ENCODE measurements around the gene NOCT.

DNA sequence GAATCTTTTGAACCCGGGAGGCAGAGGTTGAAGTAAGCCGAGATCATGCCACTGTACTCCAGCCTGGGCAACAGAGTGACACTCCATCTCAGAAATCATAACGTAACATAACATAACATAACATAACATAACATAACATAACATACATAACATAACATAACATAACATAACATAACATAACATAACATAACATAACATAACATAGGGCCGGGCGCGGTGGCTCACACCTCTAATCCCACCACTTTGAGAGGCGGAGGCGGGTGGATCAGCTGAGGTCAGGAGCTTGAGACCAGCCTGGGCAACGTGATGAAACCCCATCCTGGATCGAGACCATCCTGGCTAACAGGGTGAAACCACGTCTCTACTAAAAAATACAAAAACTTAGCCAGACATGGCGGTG is 76.7 kb downstream of the NOCT start:
- TF ChIP-seq EZH2phosphoT487 (IDR thresholded peaks at IDR 0.05) (no peak), EZH2 (IDR thresholded peaks at IDR 0.05) (no peak)
- TF ChIP-seq, protein P1, sequence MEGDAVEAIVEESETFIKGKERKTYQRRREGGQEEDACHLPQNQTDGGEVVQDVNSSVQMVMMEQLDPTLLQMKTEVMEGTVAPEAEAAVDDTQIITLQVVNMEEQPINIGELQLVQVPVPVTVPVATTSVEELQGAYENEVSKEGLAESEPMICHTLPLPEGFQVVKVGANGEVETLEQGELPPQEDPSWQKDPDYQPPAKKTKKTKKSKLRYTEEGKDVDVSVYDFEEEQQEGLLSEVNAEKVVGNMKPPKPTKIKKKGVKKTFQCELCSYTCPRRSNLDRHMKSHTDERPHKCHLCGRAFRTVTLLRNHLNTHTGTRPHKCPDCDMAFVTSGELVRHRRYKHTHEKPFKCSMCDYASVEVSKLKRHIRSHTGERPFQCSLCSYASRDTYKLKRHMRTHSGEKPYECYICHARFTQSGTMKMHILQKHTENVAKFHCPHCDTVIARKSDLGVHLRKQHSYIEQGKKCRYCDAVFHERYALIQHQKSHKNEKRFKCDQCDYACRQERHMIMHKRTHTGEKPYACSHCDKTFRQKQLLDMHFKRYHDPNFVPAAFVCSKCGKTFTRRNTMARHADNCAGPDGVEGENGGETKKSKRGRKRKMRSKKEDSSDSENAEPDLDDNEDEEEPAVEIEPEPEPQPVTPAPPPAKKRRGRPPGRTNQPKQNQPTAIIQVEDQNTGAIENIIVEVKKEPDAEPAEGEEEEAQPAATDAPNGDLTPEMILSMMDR (IDR thresholded peaks at IDR 0.05) = no peak
